NCI-H1694 treated with DMSO at 0.1 percent for 48 hours (cell line): Measurements from ENCODE around the gene G6PC3.

Source experiments
- DNase-seq: peaks from one replicate; lab custom pipeline; 2025; lab: John Stamatoyannopoulos, UW

The G6PC3 gene

DNA sequence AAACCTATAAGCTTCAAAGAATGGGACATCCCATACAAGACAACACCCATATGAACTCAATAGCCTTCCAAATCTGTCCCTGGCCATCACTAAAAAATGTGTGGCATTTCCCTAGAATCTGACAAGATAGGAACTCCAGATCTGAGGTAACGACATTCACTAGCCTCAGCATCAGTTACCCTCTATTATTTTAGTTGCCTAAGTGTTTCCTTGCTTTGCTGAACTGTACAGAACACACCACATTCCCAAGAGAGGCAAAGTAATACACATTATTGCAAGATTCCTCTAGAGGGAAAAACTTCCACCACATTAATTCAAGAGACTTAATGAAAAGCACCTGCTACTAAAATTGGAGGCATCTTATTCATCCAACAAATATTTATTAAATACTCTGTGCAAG lies 9.1 kb upstream of the G6PC3 start:
- no peak for DNase-seq

DNA sequence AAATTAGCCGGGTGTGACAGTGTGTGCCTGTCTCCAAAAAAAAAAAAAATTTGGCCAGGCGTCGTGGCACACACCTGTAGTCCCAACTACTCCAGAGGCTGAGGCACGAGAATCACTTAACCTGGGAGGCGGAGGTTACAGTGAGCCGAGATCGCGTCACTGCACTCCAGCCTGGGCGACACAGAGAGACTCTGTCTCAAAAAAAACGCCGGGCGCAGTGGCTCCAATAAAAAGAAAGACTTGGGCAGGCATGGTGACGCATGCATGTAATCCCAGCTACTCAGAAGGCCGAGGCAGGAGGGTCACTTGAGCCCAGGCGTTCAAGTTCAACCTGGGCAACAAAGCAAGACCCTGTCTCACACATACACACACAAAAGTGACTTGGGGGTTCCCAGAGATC lies 7.7 kb upstream of the G6PC3 start:
- DNase-seq: no peak

DNA sequence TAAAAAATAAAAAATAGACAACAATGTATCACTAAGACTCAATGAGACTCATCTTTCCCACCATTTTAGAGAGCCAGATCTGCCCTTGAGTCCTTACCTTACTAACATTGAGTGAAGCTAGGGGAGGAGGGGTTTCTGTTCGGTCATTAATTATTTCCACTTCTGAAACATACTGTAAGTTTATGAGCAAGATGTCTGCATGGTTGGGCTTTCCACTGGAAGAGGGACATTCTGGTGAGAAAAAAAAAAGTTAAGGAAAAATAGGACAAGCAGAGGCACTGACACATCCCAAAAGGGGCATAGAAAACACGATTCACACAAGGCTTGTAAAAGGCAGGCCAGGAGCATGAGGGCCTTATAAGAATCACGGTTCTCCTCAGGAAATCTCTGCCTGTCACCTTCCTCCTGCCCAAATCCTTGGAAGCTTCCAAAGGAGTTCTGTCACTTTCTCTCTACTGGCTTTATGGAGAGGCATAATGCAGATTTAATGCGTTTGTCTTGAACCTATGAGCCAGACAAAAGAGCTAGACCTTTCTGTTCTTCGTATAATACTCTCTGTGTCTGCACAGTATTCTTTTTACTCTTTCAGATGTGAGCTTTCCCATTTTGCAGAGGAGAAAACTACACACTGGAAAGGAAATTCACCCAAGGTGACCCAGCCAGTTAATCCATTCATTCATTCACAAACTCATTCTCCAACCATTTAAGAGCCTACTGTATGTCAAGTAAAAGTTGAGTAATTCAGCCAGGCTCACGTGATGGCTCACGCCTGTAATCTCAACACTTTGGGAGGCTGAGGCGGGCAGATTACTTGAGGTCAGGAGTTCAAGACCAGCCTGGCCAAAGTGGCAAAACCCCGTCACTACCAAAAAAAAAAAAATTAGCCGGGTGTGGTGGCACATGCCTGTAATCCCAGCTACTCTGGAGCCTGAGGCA lies 6.6 kb upstream of the G6PC3 start:
- no peak for DNase-seq

DNA sequence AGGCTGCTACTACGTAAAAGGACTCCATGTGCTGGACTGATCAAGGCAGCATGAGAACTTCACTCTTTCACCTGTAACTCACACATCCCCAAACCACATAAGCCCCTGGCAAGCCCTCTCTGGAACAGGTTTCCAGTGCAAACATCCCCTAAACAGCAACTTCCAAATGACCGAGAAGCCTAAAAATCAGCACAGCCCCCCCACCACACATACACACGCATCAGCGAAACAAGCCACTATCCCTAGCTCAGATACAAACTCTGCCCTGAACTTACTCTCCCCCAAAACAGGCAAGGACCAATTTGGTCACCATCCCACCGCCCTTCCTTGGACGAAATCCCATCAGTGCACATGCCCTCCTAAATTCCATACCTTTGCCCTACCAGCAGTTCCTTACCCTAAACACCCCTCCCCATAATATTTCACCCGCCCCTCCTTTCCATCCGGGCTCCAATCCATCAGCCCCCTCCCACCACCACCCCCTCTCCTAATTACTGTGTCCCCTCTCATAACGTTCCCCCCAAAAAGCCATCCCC lies 4.8 kb upstream of the G6PC3 start:
- no peak for DNase-seq

DNA sequence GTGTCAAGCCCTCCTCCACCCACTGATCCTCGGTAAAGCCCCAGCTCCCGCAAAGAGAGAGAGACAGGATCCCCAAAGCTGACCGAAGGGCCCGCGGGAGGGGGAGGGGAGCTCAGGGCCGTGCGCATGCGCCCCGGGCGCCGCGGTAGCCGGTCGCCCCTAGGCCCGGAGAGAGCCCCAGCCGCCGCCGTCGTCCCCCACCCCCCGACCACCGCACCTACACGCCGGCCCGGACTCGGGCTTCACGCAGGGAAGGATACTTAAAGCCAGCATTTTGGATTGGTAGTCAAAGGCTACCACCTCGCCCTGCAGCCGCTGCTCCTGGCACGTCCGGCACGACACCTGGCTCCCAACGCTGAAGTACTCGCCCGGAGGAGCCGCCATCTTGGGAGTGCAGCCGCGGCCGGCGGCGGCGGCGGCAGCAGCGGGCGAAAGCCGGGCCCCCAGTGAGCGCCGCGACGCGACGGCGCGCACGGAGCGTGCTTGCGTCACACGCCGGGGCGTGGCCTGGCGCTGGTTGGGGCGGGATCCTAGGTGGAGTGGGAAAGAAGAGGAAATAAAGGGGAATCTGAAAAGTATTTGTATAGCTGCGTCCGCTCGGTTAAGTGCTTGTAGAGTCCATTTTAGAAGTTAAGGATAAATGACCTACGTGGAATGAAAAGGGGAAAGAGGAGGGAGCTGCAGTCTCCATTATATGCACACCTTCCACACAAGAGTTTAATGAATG lies 4.2 kb upstream of the G6PC3 start, which contains the start of gene LSM12:
Gene LSM12 (minus strand): TSS at position 468 of the 727 bp plus-strand sequence. CDS start 84 bp downstream, at position 384.
- peak; percentile 74 for DNase-seq

DNA sequence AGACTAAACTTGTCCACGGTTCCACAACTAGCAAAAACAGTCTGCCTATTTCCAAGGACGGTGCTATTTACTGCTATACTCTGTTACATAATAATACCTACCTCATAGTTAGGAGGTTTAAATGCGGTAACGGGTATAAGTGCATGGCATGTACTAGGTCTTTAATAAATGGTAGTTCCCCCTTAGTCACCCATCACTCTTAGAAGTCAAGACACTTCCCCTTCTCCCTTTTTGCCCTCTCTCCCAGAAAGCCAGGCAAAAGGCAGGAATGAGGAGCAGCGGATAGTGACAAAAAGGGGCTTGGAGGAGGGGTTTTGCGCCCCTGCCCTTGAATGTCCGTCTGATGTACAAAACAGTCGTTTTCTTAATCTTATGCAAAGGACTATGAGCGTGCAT lies 3.0 kb upstream of the G6PC3 start:
- no peak for DNase-seq

DNA sequence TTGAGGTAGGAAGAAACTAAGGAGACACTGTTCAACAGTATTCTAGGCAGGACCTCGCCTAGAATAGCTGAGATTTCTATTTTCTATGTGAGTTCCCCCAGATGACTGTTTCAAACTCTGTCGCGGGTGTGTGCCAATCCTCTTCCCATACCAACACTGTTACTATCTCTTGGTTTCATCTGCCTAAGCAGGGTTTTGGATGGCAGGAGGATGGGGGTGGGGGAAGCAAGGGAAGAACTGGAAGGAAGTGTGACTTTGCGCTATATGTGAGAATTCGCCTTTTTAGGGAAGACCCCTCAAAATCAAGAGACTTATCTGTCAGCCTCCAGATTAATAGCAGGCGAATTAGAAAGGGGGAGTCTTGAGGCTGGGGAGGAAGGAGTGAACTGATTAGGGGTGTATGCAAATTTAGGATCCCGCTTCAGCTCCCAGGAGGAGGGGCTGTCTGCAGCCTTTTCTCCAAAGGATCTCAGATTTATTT lies 521 bp upstream of the G6PC3 start:
- no peak for DNase-seq

DNA sequence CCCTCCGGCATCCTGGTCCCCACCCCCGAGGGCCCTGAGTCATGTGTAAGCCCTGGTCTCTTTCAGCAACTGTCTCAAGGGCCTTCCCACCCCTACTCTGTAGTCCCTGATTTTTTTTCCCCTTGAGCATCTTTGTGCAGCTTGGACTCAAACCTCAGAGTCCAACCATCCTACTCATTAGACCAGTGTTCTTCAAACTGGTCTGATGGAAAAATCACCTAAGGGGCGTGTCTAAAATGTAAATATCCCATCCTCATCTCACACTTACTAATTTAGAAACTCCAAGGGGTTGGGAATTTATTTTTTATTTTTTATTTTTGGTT lies 624 bp downstream of the G6PC3 start:
- no peak for DNase-seq

DNA sequence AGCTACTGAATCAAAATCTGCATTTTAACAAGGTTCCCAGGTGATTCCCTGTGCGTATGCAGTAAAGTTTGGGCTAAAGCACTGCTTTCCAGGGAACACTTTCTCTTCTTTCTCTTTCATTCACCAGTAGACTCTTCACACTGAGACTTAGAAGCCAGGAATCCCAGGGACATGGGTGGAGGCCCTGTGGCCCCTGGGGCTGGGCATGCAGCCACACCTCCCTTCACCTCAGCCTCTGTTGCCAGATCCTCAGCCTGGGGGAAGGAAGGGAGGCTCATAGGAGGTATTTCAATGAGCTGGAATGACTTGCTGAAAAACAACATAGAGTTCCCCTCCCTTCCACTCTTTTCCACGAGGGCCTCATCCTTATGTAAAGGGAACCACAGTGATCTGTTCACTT lies 1.2 kb downstream of the G6PC3 start:
- DNase-seq: no peak

DNA sequence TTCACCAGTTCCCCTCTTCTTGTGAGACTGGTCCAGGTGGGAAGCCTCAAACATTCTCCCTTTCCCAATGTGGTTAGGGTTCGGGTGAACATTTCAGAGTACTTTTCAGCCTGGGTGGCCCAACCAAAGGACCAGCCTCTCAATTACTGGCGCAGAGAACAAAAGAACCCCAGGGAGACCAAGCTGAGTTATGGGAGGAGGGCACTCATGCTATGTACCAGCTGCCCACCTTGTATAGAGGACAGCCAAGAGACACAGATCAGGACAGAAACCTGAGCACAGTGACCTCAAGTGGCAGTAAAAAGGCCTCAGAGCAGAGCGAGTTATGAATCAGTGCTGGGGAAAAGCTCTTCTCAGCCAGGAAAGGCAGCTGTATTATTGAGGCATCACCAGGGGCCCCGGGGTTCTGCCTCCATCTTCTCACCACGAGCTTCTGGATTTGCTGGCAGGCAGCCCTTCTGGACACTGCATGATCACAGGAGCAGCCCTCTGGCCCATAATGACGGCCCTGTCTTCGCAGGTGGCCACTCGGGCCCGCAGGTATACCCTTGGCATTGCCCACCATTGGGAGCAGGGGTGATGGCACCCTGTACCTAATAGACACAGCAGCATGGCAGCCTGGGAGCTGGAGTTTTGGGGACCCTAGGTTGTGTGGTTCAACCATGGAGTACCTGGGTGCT lies 3.8 kb downstream of the G6PC3 start:
- DNase-seq: no peak

DNA sequence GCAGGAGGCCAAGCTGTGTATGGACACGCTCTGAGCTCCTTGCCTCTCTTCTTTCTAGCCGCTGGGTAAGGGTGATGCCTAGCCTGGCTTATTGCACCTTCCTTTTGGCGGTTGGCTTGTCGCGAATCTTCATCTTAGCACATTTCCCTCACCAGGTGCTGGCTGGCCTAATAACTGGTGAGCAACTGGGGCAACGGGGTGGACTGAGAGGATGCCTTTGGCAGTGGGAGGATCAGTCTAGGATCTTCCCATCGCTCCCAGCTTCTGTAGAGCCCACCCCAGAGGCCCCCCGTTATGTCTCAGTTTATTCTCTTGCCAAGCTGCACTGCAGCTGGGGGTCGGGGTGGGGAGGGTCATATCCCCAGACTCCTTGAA lies 4.4 kb downstream of the G6PC3 start:
- no peak for DNase-seq

DNA sequence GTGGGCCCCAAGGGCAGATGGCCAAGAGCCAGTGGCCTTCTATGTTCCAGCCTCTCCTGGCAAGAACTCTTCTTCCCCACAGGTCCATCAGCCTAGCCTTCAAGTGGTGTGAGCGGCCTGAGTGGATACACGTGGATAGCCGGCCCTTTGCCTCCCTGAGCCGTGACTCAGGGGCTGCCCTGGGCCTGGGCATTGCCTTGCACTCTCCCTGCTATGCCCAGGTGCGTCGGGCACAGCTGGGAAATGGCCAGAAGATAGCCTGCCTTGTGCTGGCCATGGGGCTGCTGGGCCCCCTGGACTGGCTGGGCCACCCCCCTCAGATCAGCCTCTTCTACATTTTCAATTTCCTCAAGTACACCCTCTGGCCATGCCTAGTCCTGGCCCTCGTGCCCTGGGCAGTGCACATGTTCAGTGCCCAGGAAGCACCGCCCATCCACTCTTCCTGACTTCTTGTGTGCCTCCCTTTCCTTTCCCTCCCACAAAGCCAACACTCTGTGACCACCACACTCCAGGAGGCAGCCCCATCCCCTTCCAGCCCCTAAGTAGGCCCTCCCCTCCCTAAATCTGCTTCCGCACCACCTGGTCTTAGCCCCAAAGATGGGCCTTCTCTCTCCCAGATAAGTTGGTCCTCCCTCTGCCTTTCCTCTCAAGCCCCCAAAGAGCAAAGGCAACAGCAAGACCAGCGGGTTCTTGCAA lies 5.2 kb downstream of the G6PC3 start:
- no peak for DNase-seq

DNA sequence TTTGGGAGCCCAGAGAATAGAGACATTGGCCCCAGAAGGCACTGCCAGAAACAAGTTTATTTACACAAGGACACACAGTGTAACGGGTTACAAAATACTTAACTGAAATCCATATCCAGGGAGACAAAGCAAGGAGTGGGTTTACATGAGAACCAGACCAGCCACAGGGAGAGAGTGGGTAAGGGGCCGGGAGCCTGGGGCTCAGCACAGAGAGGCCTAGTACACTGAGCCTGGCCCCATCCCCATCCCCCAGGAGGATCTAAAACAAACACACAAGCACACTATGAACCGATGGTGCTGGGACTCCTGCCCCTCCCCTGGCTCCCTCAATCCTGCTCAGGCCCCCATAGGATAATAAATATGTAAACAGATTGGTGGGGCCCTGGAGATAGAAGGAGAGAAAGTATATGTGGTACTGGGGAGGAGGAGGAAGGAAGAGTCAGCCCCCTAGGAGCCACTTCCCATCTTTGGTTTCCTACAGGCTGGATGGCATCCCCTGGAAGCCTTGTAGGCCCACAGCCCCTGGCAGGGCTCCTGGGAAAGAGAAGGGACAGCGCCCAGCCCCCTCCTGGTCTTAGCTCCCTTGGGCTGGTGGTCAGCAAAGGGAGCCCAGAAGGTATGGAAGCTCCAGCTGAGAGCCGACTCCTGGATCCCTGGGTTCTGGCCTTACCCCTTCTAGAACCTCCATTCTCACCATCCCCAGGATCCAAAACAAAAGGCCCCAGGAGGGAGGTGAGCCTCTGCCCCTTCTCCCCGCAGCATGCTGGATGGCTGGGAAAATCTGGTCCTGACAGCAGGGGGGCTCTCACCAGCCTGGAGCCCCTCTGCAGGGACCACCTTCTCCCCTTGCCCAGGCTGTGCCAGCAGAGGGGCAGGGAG lies 6.4 kb downstream of the G6PC3 start:
- no peak for DNase-seq

DNA sequence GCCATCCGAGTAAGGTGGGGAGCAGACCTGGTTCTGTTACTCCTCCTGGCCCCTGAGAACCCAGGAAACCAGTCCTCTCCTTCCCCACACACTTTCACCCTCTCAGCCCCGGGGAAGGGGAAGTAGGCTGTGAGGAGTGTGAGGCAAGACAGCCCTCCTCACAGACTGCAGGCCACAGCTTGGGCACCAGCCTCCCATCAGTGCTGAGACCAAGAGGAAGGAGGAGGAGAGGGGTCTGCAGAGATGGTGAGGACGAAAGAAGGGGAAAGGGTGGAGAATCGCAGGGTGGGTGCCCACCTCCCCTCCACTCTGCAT lies 7.0 kb downstream of the G6PC3 start:
- no peak for DNase-seq

DNA sequence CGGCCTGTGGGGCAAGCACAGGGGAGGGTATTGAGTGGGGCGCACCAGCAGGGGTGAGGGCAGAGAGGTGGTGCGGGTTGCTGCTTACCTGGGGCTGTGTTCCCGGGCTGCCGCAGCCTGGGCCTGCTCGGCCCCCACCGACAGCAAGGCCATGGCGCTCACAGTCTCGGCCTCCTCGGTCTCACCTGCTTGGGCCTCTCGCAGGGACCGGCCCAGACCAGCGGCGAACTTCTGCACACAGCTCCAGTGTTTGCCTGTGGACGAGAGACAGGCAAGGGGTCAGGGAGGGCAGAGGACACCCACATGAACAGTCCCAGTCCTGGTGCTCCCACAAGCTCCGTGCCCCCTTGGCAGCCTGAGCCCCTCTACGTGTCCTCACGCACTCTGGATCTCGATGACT lies 7.9 kb downstream of the G6PC3 start:
- no peak for DNase-seq

DNA sequence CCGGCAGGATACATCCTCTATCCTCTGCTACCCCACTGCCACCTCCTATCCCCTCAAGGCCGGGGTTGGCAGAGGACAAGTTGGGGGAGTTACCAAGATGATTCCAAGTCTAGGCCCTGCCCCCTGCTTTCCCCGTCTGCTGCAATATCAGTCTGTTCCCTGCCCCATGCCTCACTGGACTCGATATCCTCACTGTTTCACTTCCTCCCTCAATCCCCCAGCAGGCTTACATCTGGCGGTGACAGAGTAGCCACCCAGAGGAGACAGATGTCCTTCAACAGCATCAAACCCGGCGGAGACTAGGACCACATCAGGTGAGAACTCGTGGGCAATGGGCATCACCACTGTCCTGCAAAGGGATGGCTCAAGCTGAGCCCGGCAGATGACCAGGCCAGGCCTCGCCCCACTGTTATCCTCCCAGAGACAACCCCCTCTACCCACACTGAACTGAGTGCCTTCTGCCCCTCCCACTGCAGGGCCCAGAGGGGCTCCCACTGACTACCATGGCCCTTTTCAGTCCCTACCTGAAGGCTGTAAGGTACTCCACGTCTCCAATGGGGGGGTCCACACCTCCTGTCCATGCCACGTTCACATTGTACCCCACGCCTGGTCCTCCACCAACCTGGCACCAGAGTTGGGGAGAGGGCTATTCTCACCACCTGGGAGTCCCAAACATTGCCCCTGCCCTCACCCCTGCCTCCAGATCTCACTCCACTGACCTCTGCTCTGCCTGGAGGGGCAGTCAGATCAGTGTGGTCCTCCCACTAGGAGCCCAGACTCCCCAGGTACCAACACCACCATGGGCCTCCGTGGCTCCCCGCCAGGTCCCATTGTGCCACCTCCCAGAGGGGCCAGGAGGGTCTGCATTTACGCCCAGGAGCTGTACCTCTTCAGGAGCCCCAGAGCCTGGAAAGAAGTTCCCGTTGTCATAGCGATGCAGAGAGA lies 9.6 kb downstream of the G6PC3 start:
- no peak for DNase-seq

DNA sequence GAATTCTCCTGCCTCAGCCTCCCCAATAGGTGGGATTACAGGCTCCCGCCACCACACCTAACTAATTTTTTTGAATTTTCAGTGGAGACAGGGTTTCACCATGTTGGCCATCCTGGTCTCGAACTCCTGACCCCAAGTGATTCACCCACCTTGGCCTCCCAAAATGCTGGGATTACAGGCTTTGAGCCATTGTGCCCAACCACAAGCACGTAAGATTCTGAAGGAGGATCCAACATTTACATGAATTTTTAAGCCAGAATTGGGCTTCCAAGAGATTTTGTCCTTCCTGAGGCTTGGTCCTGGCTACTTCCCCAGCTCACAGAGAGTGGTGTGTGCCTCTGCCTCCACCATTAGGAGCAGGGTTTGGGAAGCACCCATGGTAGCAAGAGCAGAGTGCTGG lies 11.1 kb downstream of the G6PC3 start:
- DNase-seq: no peak

DNA sequence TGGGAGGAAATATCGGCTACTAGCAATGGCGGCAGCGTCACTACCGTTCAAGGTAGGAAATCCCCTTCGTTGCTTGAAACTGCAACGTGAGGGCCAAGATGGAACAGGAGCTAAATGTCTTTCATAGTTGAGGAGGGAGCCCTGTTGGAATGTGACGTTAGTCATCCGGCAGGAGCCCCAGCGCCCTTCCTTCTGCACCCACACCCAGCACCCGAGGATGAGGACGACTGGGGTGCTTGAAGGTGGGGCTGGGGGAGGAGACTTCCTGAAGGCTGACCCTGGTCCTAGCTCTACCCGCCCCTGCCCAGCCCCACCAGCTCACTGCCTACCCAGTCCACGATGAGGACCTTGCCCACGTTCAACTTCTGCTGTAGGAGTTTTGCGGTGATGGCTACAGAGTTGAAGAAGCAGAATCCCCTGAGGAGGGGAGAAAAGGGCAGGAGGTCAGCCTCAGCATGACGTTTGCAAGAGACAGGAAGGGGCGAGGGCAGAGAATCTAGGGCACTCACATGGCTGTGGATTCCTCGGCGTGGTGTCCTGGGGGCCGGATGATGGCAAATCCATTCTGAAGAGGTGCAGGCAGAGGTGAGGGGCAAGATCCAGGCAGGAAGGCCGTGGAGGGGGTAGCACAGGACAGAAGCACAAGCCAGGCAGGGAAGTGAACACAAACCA lies 11.9 kb downstream of the G6PC3 start:
- no peak for DNase-seq

DNA sequence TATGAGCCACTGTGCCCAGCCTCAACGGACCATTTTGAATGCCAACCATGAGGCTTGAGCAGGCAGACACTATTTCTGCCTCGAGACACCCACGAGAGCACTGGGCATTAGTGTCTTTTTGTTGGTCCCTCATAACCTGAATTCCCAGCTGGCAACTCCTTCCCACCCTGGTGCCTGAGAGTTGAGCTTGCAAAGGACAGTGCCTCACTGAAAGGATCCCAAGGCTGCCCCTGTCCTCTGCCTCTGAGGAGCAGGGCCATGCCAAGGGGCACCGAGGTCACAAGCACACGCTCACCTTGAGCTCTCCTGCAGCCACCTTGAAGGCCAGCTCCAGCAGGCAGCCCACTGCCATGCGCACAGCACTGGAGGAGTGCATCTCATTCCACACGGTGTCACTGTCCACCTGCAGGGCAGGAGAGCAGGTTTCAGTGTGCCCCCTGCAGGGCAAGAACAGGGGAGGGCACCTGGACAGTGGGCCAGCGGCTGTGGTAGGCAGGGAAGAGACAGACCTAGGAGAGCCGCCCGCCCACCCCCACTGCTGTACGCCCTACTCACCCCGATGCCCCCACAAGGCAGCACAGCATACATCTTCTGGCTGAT lies 12.8 kb downstream of the G6PC3 start:
- DNase-seq: no peak
